Transverse colon (tissue), 4 donors: ENCODE data around the gene ARL15. TPM values are rescaled to one million over a fixed set of nuclear protein-coding genes. Genes with fewer than 3 reads are reported as not detected.
A peak's percentile ranks its signal among the peaks of the same experiment; 100 is the strongest.

ENCODE experiments used
- DNase-seq: peaks from one replicate; pipeline ENCODE4 v3.0.0-alpha.2; 2019
- H3K27ac ChIP-seq, 4 donors: fragments of 200-600 bp; sonication (generic); 2 replicates each; pipeline ENCODE4 v1.5.1; 2016 to 2018; ENCODE audit warnings: inconsistent platforms in 4 of 4
- H3K27me3 ChIP-seq: fragments of 200-600 bp; sonication (generic); 2 replicates; pipeline ENCODE4 v1.5.1; 2017; ENCODE audit warnings: inconsistent platforms
- H3K36me3 ChIP-seq, 4 donors: fragments of 200-600 bp; sonication (generic); 2 replicates each; pipeline ENCODE4 v1.5.1; 2017 to 2019; ENCODE audit warnings: inconsistent platforms in 4 of 4
- H3K4me1 ChIP-seq, 4 donors: fragments of 200-600 bp; sonication (generic); 2 replicates each; pipeline ENCODE4 v1.5.1; 2017 to 2020; ENCODE audit warnings: inconsistent platforms in 4 of 4
- H3K4me3 ChIP-seq, 4 donors: fragments of 200-600 bp; sonication (generic); 1 replicate in 1 of 4; 2 replicates in 3 of 4; pipeline versions ENCODE4 v1.5.1 to v1.6.1; 2017 to 2019; ENCODE audit warnings: inconsistent platforms in 4 of 4
- H3K9me3 ChIP-seq, 2 donors: fragments of 200-600 bp; sonication (generic); 2 replicates each; pipeline ENCODE4 v1.5.1; 2017 to 2019; ENCODE audit warnings: inconsistent platforms in 2 of 2
- EP300 ChIP-seq: sonication (generic); formaldehyde crosslinking; IDR thresholded peaks from one replicate; pipeline ENCODE4 v1.6.1; 2017; ENCODE audit warnings: antibody characterized with exemption, low read depth
- POLR2A ChIP-seq: fragments of 450-650 bp; IDR thresholded peaks from one replicate; pipeline ENCODE4 v1.6.1; 2016; ENCODE audit warnings: antibody characterized with exemption, mild to moderate bottlenecking, moderate library complexity
- POLR2AphosphoS5 ChIP-seq, 3 donors: sonication (generic); formaldehyde crosslinking; IDR thresholded peaks; one replicate each; pipeline ENCODE4 v1.6.1; 2016; ENCODE audit warnings: antibody characterized with exemption in 3 of 3
- WGBS, 2 donors: methylation state at CpG; one replicate each; pipeline ENCODE4 v1.1.5; 2018; ENCODE audit warnings: low coverage in 1 of 2; 5-methylcytosine and 5-hydroxymethylcytosine counted together
- in situ Hi-C, 4 donors: fragments of 200-750 bp; cut with MboI; loops; one replicate each; pipeline versions ENCODE4 v1.15.0 to v1.15.1; 2017; ENCODE audit warnings: low sequenced_read_pairs in 3 of 4, low pct_ligation_motif_present in 1 of 4, low pct_unique_long_range_greater_than_20kb in 1 of 4
- intact Hi-C: fragments of 100-400 bp; cut with DNase I; formaldehyde crosslinking; loops from one replicate; pipeline ENCODE4 v1.15.1; 2023; ENCODE audit warnings: low total_unique reads
- total RNA-seq, 4 donors: library from RNA; depleted of rRNA; stranded (reverse); fragments of >200 nt; gene quantifications; one replicate each; pipeline ENCODE4 v1.1.0, GENCODE V29; 2016
- TF ChIP-seq, protein P1 (sequence below), 5 experiments: fragments of 200-600 bp in 3 of 5; fragments of 450-650 bp in 2 of 5; sonication (generic) in 3 of 5; IDR thresholded peaks; 1 replicate in 2 of 5; 2 replicates in 3 of 5; pipeline ENCODE4 v1.5.1; 2016 to 2017; ENCODE audit warnings: antibody characterized with exemption in 5 of 5, inconsistent platforms in 3 of 5, mild to moderate bottlenecking in 2 of 5, moderate library complexity in 1 of 5

Gene ARL15
- total RNA-seq, 4 donors from 2014 or later, result 9.0 to 57.1 (median 27.7) TPM

DNA sequence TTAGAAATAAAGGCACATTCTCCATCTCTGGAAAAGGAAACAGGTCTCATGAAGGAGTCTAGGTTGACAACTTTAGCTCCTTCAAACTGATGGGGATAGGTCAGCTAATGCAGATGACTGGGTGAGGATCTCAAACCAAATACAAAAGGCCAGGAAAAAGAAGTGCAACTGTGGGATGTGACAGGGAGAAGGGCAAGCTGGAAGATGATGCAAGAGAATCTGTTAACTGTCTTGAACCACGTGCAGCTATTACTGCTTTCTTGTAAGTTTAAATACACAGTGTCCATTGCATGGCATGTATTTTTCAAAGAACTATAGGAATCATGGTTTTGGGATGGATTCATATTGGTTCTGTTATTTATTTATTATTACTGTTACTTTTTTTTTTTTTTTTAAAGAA, 418.1 kb downstream of the ARL15 start:
- Histone ChIP-seq H3K27me3 (no peaks in the 10 kb centered on the region), H3K27ac (no peak overlapping the region), H3K4me3 (no peak overlapping the region), H3K9me3 (no peaks in the 10 kb centered on the region), H3K4me1 (peaks cover 0 to 3% (median 0%) of the 10 kb centered on the region in 4 donors), H3K36me3 (no peaks in the 10 kb centered on the region)
- no peak for TF ChIP-seq POLR2AphosphoS5 (IDR thresholded peaks at IDR 0.05)
- TF ChIP-seq EP300, result no peak
- TF ChIP-seq, protein P1, sequence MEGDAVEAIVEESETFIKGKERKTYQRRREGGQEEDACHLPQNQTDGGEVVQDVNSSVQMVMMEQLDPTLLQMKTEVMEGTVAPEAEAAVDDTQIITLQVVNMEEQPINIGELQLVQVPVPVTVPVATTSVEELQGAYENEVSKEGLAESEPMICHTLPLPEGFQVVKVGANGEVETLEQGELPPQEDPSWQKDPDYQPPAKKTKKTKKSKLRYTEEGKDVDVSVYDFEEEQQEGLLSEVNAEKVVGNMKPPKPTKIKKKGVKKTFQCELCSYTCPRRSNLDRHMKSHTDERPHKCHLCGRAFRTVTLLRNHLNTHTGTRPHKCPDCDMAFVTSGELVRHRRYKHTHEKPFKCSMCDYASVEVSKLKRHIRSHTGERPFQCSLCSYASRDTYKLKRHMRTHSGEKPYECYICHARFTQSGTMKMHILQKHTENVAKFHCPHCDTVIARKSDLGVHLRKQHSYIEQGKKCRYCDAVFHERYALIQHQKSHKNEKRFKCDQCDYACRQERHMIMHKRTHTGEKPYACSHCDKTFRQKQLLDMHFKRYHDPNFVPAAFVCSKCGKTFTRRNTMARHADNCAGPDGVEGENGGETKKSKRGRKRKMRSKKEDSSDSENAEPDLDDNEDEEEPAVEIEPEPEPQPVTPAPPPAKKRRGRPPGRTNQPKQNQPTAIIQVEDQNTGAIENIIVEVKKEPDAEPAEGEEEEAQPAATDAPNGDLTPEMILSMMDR (IDR thresholded peaks at IDR 0.05), result no peak
- TF ChIP-seq POLR2A, result no peak
- in situ Hi-C loops (no loop called here), intact Hi-C loops (no loop called here)
- WGBS, 2 donors, result 75 to 77% methylated on average over 1 of the region's 1 CpG
- no peak for DNase-seq

DNA sequence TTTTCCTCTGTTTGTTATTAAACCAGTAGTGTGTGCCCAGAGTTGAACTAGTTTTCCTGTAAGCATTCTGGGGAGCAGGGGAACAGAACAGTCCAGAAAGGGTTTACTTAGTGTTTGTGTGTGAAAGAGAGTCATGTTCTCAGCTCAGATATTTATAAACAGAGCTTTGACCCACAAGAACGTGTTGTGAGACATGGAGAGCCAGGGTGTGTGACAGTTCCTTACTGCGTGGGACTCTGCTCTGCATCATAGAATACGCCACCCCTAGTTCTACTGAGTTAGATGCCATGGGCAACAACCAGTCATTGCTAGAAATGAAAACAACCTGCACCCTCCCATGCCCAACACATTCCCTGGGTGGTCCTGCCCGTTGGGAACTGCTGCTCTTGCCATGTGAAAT, 419.2 kb downstream of the ARL15 start:
- intact Hi-C loops (no loop called here), in situ Hi-C loops (no loop called here)
- H3K9me3 ChIP-seq, result no peaks in the 10 kb centered on the region
- no peak for DNase-seq
- H3K4me1 ChIP-seq, result peaks cover 0 to 3% (median 0%) of the 10 kb centered on the region in 4 donors
- no peak overlapping the region for H3K4me3 ChIP-seq
- H3K27ac ChIP-seq, result peak overlapping the region in 1 of 4 donors; percentile 23
- no peak for TF ChIP-seq POLR2AphosphoS5 (IDR thresholded peaks at IDR 0.05)
- TF ChIP-seq, protein P1 (IDR thresholded peaks at IDR 0.05), result no peak
- no peak for TF ChIP-seq POLR2A
- TF ChIP-seq EP300, result no peak
- WGBS, 2 donors, result 71 to 90% methylated on average over 2 to 4 of the region's 4 CpGs
- H3K36me3 ChIP-seq, result no peaks in the 10 kb centered on the region
- H3K27me3 ChIP-seq, result no peaks in the 10 kb centered on the region

DNA sequence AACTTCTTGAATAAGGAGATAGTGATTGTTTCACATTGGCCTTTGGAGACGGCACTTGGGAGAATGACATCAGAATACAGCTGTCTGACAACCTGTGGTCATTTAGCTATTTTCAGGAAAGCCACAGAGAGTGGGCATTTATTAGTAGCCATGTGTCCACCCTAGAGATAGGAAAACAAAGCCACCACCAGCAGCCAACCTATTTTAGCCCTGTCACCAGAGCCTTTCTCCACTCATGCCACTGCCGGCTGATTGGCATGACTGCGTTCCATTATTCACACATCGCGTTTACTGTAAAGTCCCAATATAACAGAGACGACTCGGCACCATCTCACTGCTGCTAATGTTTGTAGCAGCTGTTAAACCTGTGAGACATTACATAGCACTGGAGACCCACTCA, 419.9 kb downstream of the ARL15 start:
- Histone ChIP-seq H3K27me3 (no peaks in the 10 kb centered on the region), H3K9me3 (no peaks in the 10 kb centered on the region), H3K4me1 (peaks cover 0 to 3% (median 0%) of the 10 kb centered on the region in 4 donors), H3K36me3 (no peaks in the 10 kb centered on the region), H3K4me3 (no peak overlapping the region), H3K27ac (peak overlapping the region in 1 of 4 donors; percentile 23)
- TF ChIP-seq POLR2A (no peak), EP300 (no peak)
- 80 to 82% methylated on average over 1 to 7 of the region's 7 CpGs for WGBS, 2 donors
- DNase-seq, result no peak
- intact Hi-C loops (no loop called here), in situ Hi-C loops (no loop called here)

DNA sequence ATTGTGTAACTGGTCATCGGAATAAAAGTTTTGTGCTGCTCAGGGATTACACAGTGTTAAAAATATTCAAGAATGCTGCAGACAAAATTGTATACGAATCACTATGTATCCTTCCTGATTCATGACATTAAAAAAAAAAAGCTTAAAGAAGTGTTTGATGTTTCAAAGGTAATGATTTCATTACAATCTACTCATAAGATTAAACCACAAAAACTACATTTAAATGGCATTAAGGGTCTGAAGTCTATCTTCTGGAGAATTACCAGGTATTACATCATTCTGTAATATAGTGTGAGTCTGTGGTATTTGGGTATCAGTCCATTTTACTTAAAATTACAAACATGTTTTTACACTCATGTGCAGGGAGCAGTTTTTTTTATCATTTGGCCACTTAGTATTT, 425.5 kb downstream of the ARL15 start:
- no peak overlapping the region for H3K4me3 ChIP-seq
- H3K27ac ChIP-seq, result no peak overlapping the region
- WGBS, 2 donors, result 72 to 78% methylated on average over 2 of the region's 2 CpGs
- TF ChIP-seq EP300, result no peak
- TF ChIP-seq POLR2AphosphoS5 (IDR thresholded peaks at IDR 0.05), result no peak
- TF ChIP-seq, protein P1 (IDR thresholded peaks at IDR 0.05), result no peak
- no peak for TF ChIP-seq POLR2A
- no peaks in the 10 kb centered on the region for H3K36me3 ChIP-seq
- in situ Hi-C loops (no loop called here), intact Hi-C loops (no loop called here)
- H3K9me3 ChIP-seq, result no peaks in the 10 kb centered on the region
- DNase-seq, result no peak
- no peaks in the 10 kb centered on the region for H3K4me1 ChIP-seq
- no peaks in the 10 kb centered on the region for H3K27me3 ChIP-seq

DNA sequence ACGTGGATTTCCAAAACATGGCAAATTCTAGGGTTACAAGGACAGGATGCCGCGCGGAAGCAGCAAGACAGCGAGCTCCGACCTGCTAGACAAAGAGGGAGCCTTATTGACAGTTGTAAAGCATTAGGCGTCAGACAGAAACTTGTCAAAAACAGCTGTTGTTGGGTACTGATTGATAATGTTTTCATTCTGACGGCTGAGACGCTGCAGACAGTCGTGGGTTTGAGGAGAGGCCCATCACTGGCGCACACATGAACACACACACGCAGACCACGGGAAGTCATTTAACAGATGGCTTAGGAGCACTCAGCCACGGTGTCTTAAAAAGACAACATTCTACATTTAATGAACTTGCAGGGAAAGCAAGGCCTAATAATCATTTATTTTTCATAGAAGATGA, 426.0 kb downstream of the ARL15 start:
- intact Hi-C loops (no loop called here), in situ Hi-C loops (no loop called here)
- no peak for TF ChIP-seq EP300
- TF ChIP-seq, protein P1 (IDR thresholded peaks at IDR 0.05), result no peak
- no peak for TF ChIP-seq POLR2AphosphoS5 (IDR thresholded peaks at IDR 0.05)
- no peak for TF ChIP-seq POLR2A
- H3K27ac ChIP-seq, result no peak overlapping the region
- no peak for DNase-seq
- H3K4me1 ChIP-seq, result no peaks in the 10 kb centered on the region
- no peak overlapping the region for H3K4me3 ChIP-seq
- no peaks in the 10 kb centered on the region for H3K9me3 ChIP-seq
- H3K27me3 ChIP-seq, result no peaks in the 10 kb centered on the region
- 64 to 78% methylated on average over 7 to 14 of the region's 14 CpGs for WGBS, 2 donors
- no peaks in the 10 kb centered on the region for H3K36me3 ChIP-seq
